K562 (cell line): ENCODE data around the gene KITLG. TPM values are rescaled to one million over a fixed set of nuclear protein-coding genes. Genes with fewer than 3 reads are reported as not detected.

ENCODE experiments used
- ATAC-seq: fragments of 200-7000 bp; cut with Tn5 transposase; 3 replicates; pipeline ENCODE4 v1.9.1; 2020; ENCODE audit warnings: moderate library complexity
- BruUV-seq: library from RNA; stranded (reverse); fragments of 400-500 nt; replicated peaks from 2 replicates; lab custom pipeline; 2021; lab: Mats Ljungman, UMichigan
- CTCF ChIA-PET: fragments of 300-600 bp; formaldehyde crosslinking; extraction: SDS; loops from one replicate; lab custom pipeline; 2021; ENCODE audit warnings: low intra/inter-chr PET ratio; lab: Yijun Ruan, JAX
- POLR2A ChIA-PET: fragments of 300-600, 350-650 bp; sonication (Branson Sonifier 250); formaldehyde crosslinking; extraction: SDS; loops from one replicate; lab custom pipeline; 2021; ENCODE audit warnings: antibody characterized with exemption, inconsistent platforms; lab: Yijun Ruan, JAX
- DNase-seq, 4 experiments: peaks; one replicate each; pipeline versions ENCODE4 v3.0.0 to v3.0.0-alpha.2; 2011 to 2018; ENCODE audit warnings: low spot score in 3 of 4, mixed read lengths in 3 of 4; ENCODE audit errors: extremely low read depth in 1 of 4
- FAIRE-seq: peaks from 2 replicates; lab custom pipeline; 2011; peaks lifted over from hg19 to GRCh38; lab: Jason Lieb, UNC
- H2AFZ ChIP-seq: 2 replicates; pipeline ENCODE4 v1.6.0; 2011; ENCODE audit warnings: low read depth, low read length, control low read depth, inconsistent platforms
- H3K27ac ChIP-seq: fragments of 200-600 bp; 3 replicates; pipeline ENCODE4 v1.8.0; 2011; ENCODE audit warnings: low read depth, mild to moderate bottlenecking, control low read depth, inconsistent platforms, low read length, moderate library complexity, mixed read lengths; ENCODE audit errors: extremely low read depth
- H3K27me3 ChIP-seq, 2 experiments: fragments of 300-600 bp in 1 of 2; 2 replicates in 1 of 2; 3 replicates in 1 of 2; pipeline versions ENCODE4 v1.6.0 to v1.8.0; 2011; ENCODE audit warnings: inconsistent platforms in 2 of 2, low read length in 2 of 2, mild to moderate bottlenecking in 1 of 2, mixed read lengths in 1 of 2, moderate library complexity in 1 of 2; ENCODE audit not compliant: control insufficient read depth in 2 of 2, insufficient read depth in 2 of 2
- H3K36me3 ChIP-seq: fragments of 300-600 bp; 3 replicates; pipeline ENCODE4 v1.8.0; 2011; ENCODE audit warnings: mild to moderate bottlenecking, low read length, inconsistent platforms; ENCODE audit not compliant: control insufficient read depth, insufficient read depth
- H3K4me1 ChIP-seq, 2 experiments: fragments of 200-600 bp in 1 of 2; replicated peaks in 1 of 2; 2 replicates in 1 of 2; 3 replicates in 1 of 2; pipeline versions ENCODE4 v1.5.1 to v1.8.0; 2011; ENCODE audit warnings: inconsistent platforms in 2 of 2, low read length in 2 of 2, mild to moderate bottlenecking in 1 of 2, mixed read lengths in 1 of 2, moderate library complexity in 1 of 2; ENCODE audit not compliant: control insufficient read depth in 2 of 2, insufficient read depth in 2 of 2
- H3K4me2 ChIP-seq: 2 replicates; pipeline ENCODE4 v1.6.1; 2011; ENCODE audit warnings: low read length, control low read depth, inconsistent platforms, mixed read lengths; ENCODE audit not compliant: insufficient read depth
- H3K4me3 ChIP-seq: fragments of 200-600 bp; sonication (generic), shearing (Covaris generic); 2 replicates; pipeline ENCODE4 v1.5.1; 2016; ENCODE audit warnings: control low read depth, inconsistent platforms
- H3K79me2 ChIP-seq: fragments of 200-600 bp; 3 replicates; pipeline ENCODE4 v1.8.0; 2011; ENCODE audit warnings: low read length, inconsistent platforms; ENCODE audit not compliant: control insufficient read depth, insufficient read depth
- H3K9ac ChIP-seq, 2 experiments: 2 replicates each; pipeline versions ENCODE4 v1.6.0 to v1.6.1; 2011; ENCODE audit warnings: low read depth in 2 of 2, low read length in 2 of 2, control low read depth in 1 of 2, inconsistent platforms in 1 of 2, mild to moderate bottlenecking in 1 of 2, mixed read lengths in 1 of 2; ENCODE audit not compliant: insufficient read depth in 1 of 2
- H3K9me1 ChIP-seq: one replicate; pipeline ENCODE4 v1.6.0; 2011; ENCODE audit warnings: inconsistent platforms, mild to moderate bottlenecking, low read length, moderate library complexity; ENCODE audit not compliant: control insufficient read depth, insufficient read depth
- H3K9me3 ChIP-seq: replicated peaks from 2 replicates; pipeline ENCODE4 v1.5.1; 2011; ENCODE audit warnings: low read depth, low read length, inconsistent platforms; ENCODE audit not compliant: control insufficient read depth, insufficient read depth
- H4K20me1 ChIP-seq: replicated peaks from 2 replicates; pipeline ENCODE4 v1.6.1; 2011; ENCODE audit warnings: low read length, inconsistent platforms, mixed read lengths; ENCODE audit not compliant: control insufficient read depth, insufficient read depth
- ASH1L ChIP-seq: fragments of 450-650 bp; IDR thresholded peaks from 2 replicates; pipeline ENCODE4 v1.6.1; 2018; ENCODE audit warnings: borderline replicate concordance, mild to moderate bottlenecking, low read depth; ENCODE audit not compliant: partially characterized antibody
- ATF4 ChIP-seq: fragments of 450-650 bp; formaldehyde crosslinking; IDR thresholded peaks from 2 replicates; pipeline ENCODE4 v1.4.0; 2022; ENCODE audit warnings: mild to moderate bottlenecking, moderate library complexity
- CREB3L1 ChIP-seq: fragments of 450-650 bp; IDR thresholded peaks from 2 replicates; pipeline ENCODE4 v1.6.1; 2014; ENCODE audit warnings: low read depth, mild to moderate bottlenecking, moderate library complexity, borderline replicate concordance
- DMBX1 ChIP-seq: fragments of 250-450 bp; sonication (Bioruptor Pico); IDR thresholded peaks from 2 replicates; pipeline ENCODE4 v1.8.0; 2022; ENCODE audit warnings: inconsistent platforms, mild to moderate bottlenecking, moderate library complexity, borderline replicate concordance
- E2F5 ChIP-seq: sonication (generic); formaldehyde crosslinking; IDR thresholded peaks from 2 replicates; pipeline ENCODE4 v1.8.0; 2022; ENCODE audit warnings: mild to moderate bottlenecking, missing genetic modification reagents
- GATA2 ChIP-seq: sonication (generic); formaldehyde crosslinking; IDR thresholded peaks from 2 replicates; pipeline ENCODE4 v1.4.0; 2020; ENCODE audit warnings: mild to moderate bottlenecking, missing genetic modification reagents
- LCOR ChIP-seq: sonication (generic); formaldehyde crosslinking; IDR thresholded peaks from 2 replicates; pipeline ENCODE4 v1.8.0; 2022; ENCODE audit warnings: mild to moderate bottlenecking, missing genetic modification reagents
- MXI1 ChIP-seq: IDR thresholded peaks from 2 replicates; pipeline ENCODE4 v1.6.1; 2011; ENCODE audit warnings: low read depth, mild to moderate bottlenecking, improper control_type of control experiment, low read length
- PML ChIP-seq: IDR thresholded peaks from 2 replicates; pipeline ENCODE4 v1.6.1; 2012; ENCODE audit warnings: low read length, inconsistent platforms
- SIN3B ChIP-seq: fragments of 450-650 bp; IDR thresholded peaks from 2 replicates; pipeline ENCODE4 v1.6.1; 2017; ENCODE audit warnings: low read depth, mild to moderate bottlenecking, moderate library complexity
- SRSF7 ChIP-seq: fragments of 200-400 bp; formaldehyde crosslinking; optimal IDR thresholded peaks from 2 replicates; pipeline ENCODE3; 2017; ENCODE audit warnings: mild to moderate bottlenecking, low read depth, low read length
- SUPT5H ChIP-seq: fragments of 450-650 bp; IDR thresholded peaks from 2 replicates; pipeline ENCODE4 v1.6.1; 2016
- TCF7 ChIP-seq: sonication (generic); IDR thresholded peaks from 2 replicates; pipeline ENCODE4 v1.6.1; 2016; ENCODE audit warnings: antibody characterized with exemption, borderline replicate concordance
- THRB ChIP-seq: fragments of 450-650 bp; formaldehyde crosslinking; conservative IDR thresholded peaks from 2 replicates; pipeline ENCODE4 v1.4.0; 2022; ENCODE audit warnings: mild to moderate bottlenecking, missing genetic modification characterization
- U2AF2 ChIP-seq: fragments of 200-400 bp; formaldehyde crosslinking; optimal IDR thresholded peaks from 2 replicates; pipeline ENCODE3; 2017; ENCODE audit warnings: low read depth, mild to moderate bottlenecking, low read length
- ZKSCAN1 ChIP-seq: fragments of 150-350 bp; IDR thresholded peaks from 2 replicates; pipeline ENCODE4 v1.6.1; 2016; ENCODE audit warnings: low read depth, low read length
- ZNF263 ChIP-seq: sonication (generic); formaldehyde crosslinking; IDR thresholded peaks from 2 replicates; pipeline ENCODE4 v1.8.0; 2022; ENCODE audit warnings: mild to moderate bottlenecking, missing genetic modification reagents, borderline replicate concordance
- ZNF77 ChIP-seq: fragments of 250-450 bp; sonication (Bioruptor Pico); IDR thresholded peaks from 2 replicates; pipeline ENCODE4 v1.5.0; 2020
- WGBS: fragments of 100-300 bp; shearing (Covaris generic); methylation state at CpG from one replicate; pipeline ENCODE4 v1.1.6; 2016; ENCODE audit warnings: low coverage, mixed read lengths; ENCODE audit not compliant: insufficient coverage; ENCODE audit errors: missing lambda C conversion rate; 5-methylcytosine and 5-hydroxymethylcytosine counted together
- in situ Hi-C: fragments of 300-500 bp; cut with MboI; formaldehyde crosslinking; loops from 4 replicates; pipeline ENCODE4 v1.15.0; 2018; ENCODE audit warnings: inconsistent platforms, mixed read lengths
- intact Hi-C: fragments of 100-400 bp; cut with micrococcal nuclease; formaldehyde crosslinking; loops from 2 replicates; pipeline ENCODE4 v1.14.2; 2022
- polyA plus RNA-seq, 8 experiments: library from polyadenylated mRNA; depleted of rRNA in 4 of 8; stranded (reverse) in 5 of 8; unstranded in 3 of 8; fragments of >200 nt; fragmentation: Nextera tagmentation in 2 of 8; fragmentation: Illumina TruSeq in 1 of 8; extraction: Ambion mirVana in 2 of 8; extraction: Trizol in 1 of 8; gene quantifications; 2 replicates each; pipeline versions ENCODE4 v1.2.1 to v1.2.3, GENCODE V29; 2011 to 2014; ENCODE audit warnings: inconsistent platforms in 1 of 8, missing spikeins in 1 of 8
- total RNA-seq, 7 experiments: library from RNA; depleted of rRNA in 6 of 7; stranded (reverse); fragments of >200 nt in 6 of 7; fragmentation: Illumina TruSeq in 2 of 7; extraction: Trizol in 2 of 7; gene quantifications; 2 replicates each; pipeline versions ENCODE4 v1.2.1 to v1.2.3, GENCODE V29; 2011 to 2021; ENCODE audit warnings: low replicate concordance in 1 of 7

The KITLG gene
- total and polyA plus RNA-seq, 9 of the 15 experiments (the other 6 are each of a cell fraction or from before 2014, with no cell fraction given): 0.04 to 0.09 (median 0.04) TPM; not detected in 6

GRCh38 chr12:88472248-88472647 lies 108.0 kb downstream of the KITLG start (continued):
- no peak for TF ChIP-seq CREB3L1
- TF ChIP-seq DMBX1 (CRISPR knock-in tag): no peak

GRCh38 chr12:88471331-88472045 lies 108.8 kb downstream of the KITLG start:
- no TSS peak for BruUV-seq
- no peaks in the 10 kb centered on the region for H3K9me1 ChIP-seq
- POLR2A ChIA-PET: no interaction called here
- TF ChIP-seq GATA2 (CRISPR knock-in tag) (no peak), LCOR (CRISPR knock-in tag) (no peak), SUPT5H (no peak), THRB (CRISPR knock-in tag) (no peak), ZNF263 (CRISPR knock-in tag) (no peak), ATF4 (no peak), ZNF77 (CRISPR knock-in tag) (no peak), TCF7 (no peak), SIN3B (no peak), ZKSCAN1 (no peak), E2F5 (CRISPR knock-in tag) (no peak), PML (no peak), U2AF2 (no peak), ASH1L (no peak), MXI1 (no peak), SRSF7 (no peak)

More at GRCh38 chr12:88471331-88472045, 108.8 kb downstream of the KITLG start:
- 3% methylated on average over 4 of the region's 4 CpGs for WGBS
- Histone ChIP-seq H3K79me2 (no peaks in the 10 kb centered on the region), H3K9me3 (no peaks in the 10 kb centered on the region), H3K27ac (no peak overlapping the region), H3K4me2 (no peak overlapping the region), H3K27me3 (no peaks in the 10 kb centered on the region), H3K9ac (no peak overlapping the region), H3K4me1 (no peaks in the 10 kb centered on the region), H4K20me1 (no peaks in the 10 kb centered on the region), H2AFZ (no peak overlapping the region), H3K36me3 (no peaks in the 10 kb centered on the region), H3K4me3 (no peak overlapping the region)
- no peak for DNase-seq
- intact Hi-C loops: no loop called here
- no peak for FAIRE-seq
- ATAC-seq: no peak
- in situ Hi-C loops: no loop called here
- CTCF ChIA-PET: no interaction called here
